PC-3 (cell line): Measurements from ENCODE around the gene BRD4. TPM values are rescaled to one million over a fixed set of nuclear protein-coding genes. Genes with fewer than 3 reads are reported as not detected.

ENCODE experiments used
- ATAC-seq: fragments of 200-7000 bp; cut with Tn5 transposase; 2 replicates; pipeline ENCODE4 v1.9.1; 2020; ENCODE audit warnings: mild to moderate bottlenecking, moderate library complexity
- BruUV-seq: library from RNA; stranded (reverse); fragments of 400-500 nt; replicated peaks from 2 replicates; lab custom pipeline; 2021; lab: Mats Ljungman, UMichigan
- CTCF ChIA-PET: fragments of 300-600 bp; sonication (Branson Sonifier 250); formaldehyde crosslinking; loops from one replicate; lab custom pipeline; 2022; ENCODE audit warnings: antibody characterized with exemption; lab: Charles Lee
- POLR2A ChIA-PET: fragments of 300-600 bp; sonication (Branson Sonifier 250); formaldehyde crosslinking; loops from one replicate; lab custom pipeline; 2022; ENCODE audit warnings: antibody characterized with exemption; ENCODE audit not compliant: unreplicated experiment; lab: Charles Lee
- DNase-seq: peaks from one replicate; pipeline ENCODE4 v3.0.0-alpha.2; 2015
- H2AFZ ChIP-seq: fragments of 300-600 bp; sonication (generic); 2 replicates; pipeline ENCODE4 v1.6.0; 2016; ENCODE audit warnings: antibody characterized with exemption, low read length
- H3F3A ChIP-seq: fragments of 300-600 bp; sonication (generic); one replicate; pipeline ENCODE4 v1.6.0; 2017; ENCODE audit warnings: antibody characterized with exemption, low read length, control low read depth, mild to moderate bottlenecking; ENCODE audit not compliant: unreplicated experiment
- H3K27ac ChIP-seq: fragments of 300-600 bp; sonication (generic); 2 replicates; pipeline ENCODE4 v1.5.1; 2016; ENCODE audit warnings: mild to moderate bottlenecking, low read length
- H3K27me3 ChIP-seq: fragments of 300-600 bp; sonication (generic); 2 replicates; pipeline ENCODE4 v1.6.1; 2016; ENCODE audit warnings: low read length, mixed read lengths
- H3K36me3 ChIP-seq: fragments of 300-600 bp; sonication (generic); 2 replicates; pipeline ENCODE4 v1.6.1; 2016; ENCODE audit warnings: low read depth, mixed run types, low read length, mixed read lengths
- H3K4me1 ChIP-seq: fragments of 300-600 bp; sonication (generic); 2 replicates; pipeline ENCODE4 v1.5.1; 2016; ENCODE audit warnings: low read length; ENCODE audit not compliant: insufficient read depth
- H3K4me2 ChIP-seq: fragments of 300-600 bp; sonication (generic); 2 replicates; pipeline ENCODE4 v1.6.0; 2016; ENCODE audit warnings: low read length
- H3K4me3 ChIP-seq: fragments of 300-600 bp; sonication (generic); 2 replicates; pipeline ENCODE4 v1.5.1; 2016; ENCODE audit warnings: mild to moderate bottlenecking, low read length, mixed read lengths
- H3K79me2 ChIP-seq: fragments of 300-600 bp; sonication (generic); 2 replicates; pipeline ENCODE4 v1.6.1; 2017; ENCODE audit warnings: low read length, mixed read lengths
- H3K9ac ChIP-seq: fragments of 300-600 bp; sonication (generic); 2 replicates; pipeline ENCODE4 v1.6.0; 2016; ENCODE audit warnings: mild to moderate bottlenecking, low read length
- H3K9me2 ChIP-seq: fragments of 300-600 bp; sonication (generic); replicated peaks from 2 replicates; pipeline ENCODE4 v1.6.1; 2016; ENCODE audit warnings: mixed run types, low read length, mixed read lengths
- H3K9me3 ChIP-seq: fragments of 300-600 bp; sonication (generic); 2 replicates; pipeline ENCODE4 v1.6.1; 2016; ENCODE audit warnings: low read length, mixed read lengths
- H4K20me1 ChIP-seq: fragments of 300-600 bp; sonication (generic); 2 replicates; pipeline ENCODE4 v1.6.1; 2016; ENCODE audit warnings: low read length, mixed read lengths
- CTCF ChIP-seq: fragments of 300-600 bp; sonication (generic); conservative IDR thresholded peaks from 2 replicates; pipeline ENCODE4 v1.5.1; 2017; ENCODE audit warnings: antibody characterized with exemption, low read depth, mild to moderate bottlenecking, low read length
- EZH2 ChIP-seq: fragments of 300-600 bp; sonication (generic); IDR thresholded peaks from one replicate; pipeline ENCODE4 v1.6.1; 2017; ENCODE audit warnings: antibody characterized with exemption, mild to moderate bottlenecking, low read length; ENCODE audit not compliant: unreplicated experiment
- EZH2phosphoT487 ChIP-seq: fragments of 300-600 bp; sonication (generic); IDR thresholded peaks from 2 replicates; pipeline ENCODE4 v1.6.1; 2018; ENCODE audit warnings: mild to moderate bottlenecking, antibody characterized with exemption, low read length, borderline replicate concordance
- intact Hi-C: fragments of 100-400 bp; cut with micrococcal nuclease; formaldehyde crosslinking; loops from 2 replicates; pipeline ENCODE4 v1.9.0; 2023
- total RNA-seq: library from RNA; depleted of rRNA; stranded (reverse); fragments of >200 nt; gene quantifications from 2 replicates; pipeline ENCODE4 v1.2.3, GENCODE V29; 2014

Gene BRD4
- total RNA-seq, 1 experiment from 2014 or later: 20.9 TPM

DNA sequence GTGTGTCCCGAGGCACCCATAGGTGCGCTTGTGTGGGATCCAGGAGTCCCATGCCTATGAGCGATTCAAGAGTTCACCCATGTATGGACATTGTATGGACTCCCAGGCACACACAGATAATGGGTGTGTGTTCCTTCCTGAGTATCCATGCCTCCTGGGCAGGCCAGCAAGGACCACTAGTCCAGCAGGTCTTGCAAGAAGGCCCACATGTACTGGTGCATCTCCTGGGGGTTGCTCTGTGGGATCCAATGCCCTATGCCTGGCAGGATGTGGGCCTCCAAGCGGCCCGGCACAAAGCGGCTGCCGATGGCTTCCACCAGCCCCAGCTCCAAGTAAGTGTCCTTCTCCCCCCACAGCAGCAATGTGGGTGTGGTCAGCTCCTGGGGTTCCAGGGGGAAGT, 105.1 kb downstream of the BRD4 start:
- no peak for TF ChIP-seq CTCF
- TF ChIP-seq EZH2phosphoT487: no peak
- TF ChIP-seq EZH2: no peak
- CTCF ChIA-PET: no interaction called here
- Histone ChIP-seq H3K79me2 (no peaks in the 10 kb centered on the region), H3F3A (no peaks in the 10 kb centered on the region), H4K20me1 (no peaks in the 10 kb centered on the region), H3K4me3 (no peak overlapping the region), H3K4me2 (no peak overlapping the region), H3K4me1 (peaks cover 2% of the 10 kb centered on the region; the same call in 1 of the 2 replicates), H3K36me3 (no peaks in the 10 kb centered on the region), H3K9ac (no peak overlapping the region), H3K27ac (no peak overlapping the region), H3K9me3 (no peaks in the 10 kb centered on the region), H3K27me3 (no peaks in the 10 kb centered on the region), H3K9me2 (no peaks in the 10 kb centered on the region), H2AFZ (no peak overlapping the region)
- ATAC-seq (no peak), DNase-seq (no peak)
- POLR2A ChIA-PET: no interaction called here
- BruUV-seq: no TSS peak
- intact Hi-C loops: no loop called here

DNA sequence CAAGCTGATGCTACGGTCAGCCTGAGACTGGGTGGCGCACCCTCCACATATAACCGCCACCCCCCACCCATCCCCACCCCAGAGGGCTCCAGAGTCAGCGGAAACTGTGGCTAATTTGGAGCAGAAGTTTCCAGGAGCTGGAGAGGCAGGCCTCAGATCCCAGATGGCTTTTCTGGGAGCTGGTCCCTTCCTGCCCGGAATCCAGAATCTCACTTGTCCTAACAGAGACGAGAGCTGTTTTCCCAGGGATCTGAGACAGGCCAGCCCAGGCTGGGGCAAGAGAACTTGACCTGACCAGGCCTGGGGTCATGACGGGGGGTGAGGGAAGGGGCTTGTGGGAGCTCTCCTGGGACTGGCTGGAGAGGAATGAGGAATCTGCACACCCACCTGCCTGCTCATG, 106.6 kb downstream of the BRD4 start:
- ChIA-PET POLR2A (no interaction called here), CTCF (no interaction called here)

More for the DNA sequence above, 106.6 kb downstream of the BRD4 start:
- DNase-seq: no peak
- Histone ChIP-seq H3K9me2 (no peaks in the 10 kb centered on the region), H3F3A (no peaks in the 10 kb centered on the region), H3K36me3 (no peaks in the 10 kb centered on the region), H2AFZ (no peak overlapping the region), H3K9me3 (no peaks in the 10 kb centered on the region), H4K20me1 (no peaks in the 10 kb centered on the region), H3K27me3 (no peaks in the 10 kb centered on the region), H3K79me2 (no peaks in the 10 kb centered on the region), H3K9ac (no peak overlapping the region), H3K4me1 (no peaks in the 10 kb centered on the region), H3K4me3 (no peak overlapping the region), H3K4me2 (no peak overlapping the region), H3K27ac (no peak overlapping the region)
- TF ChIP-seq EZH2phosphoT487 (no peak), EZH2 (no peak), CTCF (no peak)
- intact Hi-C loops: no loop called here
- no peak for ATAC-seq
- no TSS peak for BruUV-seq
